Kidney epithelial cell (primary cell): ENCODE measurements around the gene ICOSLG. TPM values are rescaled to one million over a fixed set of nuclear protein-coding genes. Genes with fewer than 3 reads are reported as not detected.

Source experiments
- DNase-seq: peaks from one replicate; pipeline ENCODE4 v3.0.0-alpha.2; 2010; ENCODE audit warnings: low read depth
- H3K27me3 ChIP-seq: 2 replicates; pipeline ENCODE4 v1.6.0; 2011; ENCODE audit warnings: low read length; ENCODE audit not compliant: control insufficient read depth, insufficient read depth
- H3K36me3 ChIP-seq: 2 replicates; pipeline ENCODE4 v1.5.1; 2011; ENCODE audit warnings: low read length; ENCODE audit not compliant: control insufficient read depth, insufficient read depth
- H3K4me3 ChIP-seq: 2 replicates; pipeline ENCODE4 v1.5.1; 2011; ENCODE audit warnings: low read depth, mild to moderate bottlenecking, control low read depth, low read length
- total RNA-seq: library from RNA; depleted of rRNA; stranded (reverse); fragments of >200 nt; gene quantifications from 2 replicates; pipeline ENCODE4 v1.2.3, GENCODE V29; 2015
- TF ChIP-seq, protein P1 (sequence below): IDR thresholded peaks from 2 replicates; pipeline ENCODE4 v1.5.1; 2011; ENCODE audit warnings: mild to moderate bottlenecking, moderate library complexity, low read length, control low read depth, inconsistent platforms; ENCODE audit not compliant: insufficient read depth, poor library complexity, severe bottlenecking

ICOSLG gene
- total RNA-seq, 1 donor from 2014 or later: 1.6 TPM

DNA sequence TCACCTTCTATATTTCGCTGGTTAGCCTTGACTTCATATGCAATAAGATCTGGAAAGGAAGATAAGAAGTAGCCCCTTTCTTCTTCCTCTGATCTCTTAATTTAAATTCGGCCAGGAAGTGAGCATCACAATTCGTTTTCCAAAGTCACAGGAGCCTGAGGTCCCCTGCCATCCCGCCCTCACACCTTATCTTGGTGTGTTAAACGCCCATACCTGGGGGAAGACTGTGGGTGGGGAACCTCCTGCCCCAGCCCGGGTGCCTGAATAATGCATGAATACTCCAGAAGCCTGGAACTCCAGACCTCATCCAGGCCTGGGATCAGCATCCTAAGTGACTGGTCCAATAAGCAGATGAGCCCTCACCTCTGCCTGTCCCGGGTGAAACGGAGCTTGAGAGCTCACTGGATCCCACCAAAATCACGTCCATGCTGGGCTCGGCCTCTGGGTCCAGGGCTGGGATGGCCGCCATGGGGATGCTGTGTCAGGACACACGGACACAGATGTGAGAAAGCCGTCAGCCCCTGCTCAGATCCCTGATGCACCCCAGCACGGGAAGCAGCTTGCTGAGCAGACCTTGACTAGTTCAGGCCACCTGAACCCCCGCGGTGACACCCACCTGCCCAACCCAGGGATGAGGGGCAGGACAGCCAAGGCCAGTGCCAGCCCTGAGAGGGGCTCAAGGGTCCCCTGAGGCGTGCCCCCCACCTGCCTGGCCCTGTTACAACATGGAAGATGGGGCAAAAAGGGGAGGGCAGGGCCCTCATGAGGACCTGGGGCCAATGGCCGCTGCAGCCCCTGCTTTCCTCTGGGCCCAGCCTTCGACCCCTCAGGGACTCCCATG lies 20.3 kb upstream of the ICOSLG start:
- peaks cover 12% of the 10 kb centered on the region for H3K27me3 ChIP-seq
- no peak for DNase-seq
- TF ChIP-seq, protein P1, sequence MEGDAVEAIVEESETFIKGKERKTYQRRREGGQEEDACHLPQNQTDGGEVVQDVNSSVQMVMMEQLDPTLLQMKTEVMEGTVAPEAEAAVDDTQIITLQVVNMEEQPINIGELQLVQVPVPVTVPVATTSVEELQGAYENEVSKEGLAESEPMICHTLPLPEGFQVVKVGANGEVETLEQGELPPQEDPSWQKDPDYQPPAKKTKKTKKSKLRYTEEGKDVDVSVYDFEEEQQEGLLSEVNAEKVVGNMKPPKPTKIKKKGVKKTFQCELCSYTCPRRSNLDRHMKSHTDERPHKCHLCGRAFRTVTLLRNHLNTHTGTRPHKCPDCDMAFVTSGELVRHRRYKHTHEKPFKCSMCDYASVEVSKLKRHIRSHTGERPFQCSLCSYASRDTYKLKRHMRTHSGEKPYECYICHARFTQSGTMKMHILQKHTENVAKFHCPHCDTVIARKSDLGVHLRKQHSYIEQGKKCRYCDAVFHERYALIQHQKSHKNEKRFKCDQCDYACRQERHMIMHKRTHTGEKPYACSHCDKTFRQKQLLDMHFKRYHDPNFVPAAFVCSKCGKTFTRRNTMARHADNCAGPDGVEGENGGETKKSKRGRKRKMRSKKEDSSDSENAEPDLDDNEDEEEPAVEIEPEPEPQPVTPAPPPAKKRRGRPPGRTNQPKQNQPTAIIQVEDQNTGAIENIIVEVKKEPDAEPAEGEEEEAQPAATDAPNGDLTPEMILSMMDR: no peak

DNA sequence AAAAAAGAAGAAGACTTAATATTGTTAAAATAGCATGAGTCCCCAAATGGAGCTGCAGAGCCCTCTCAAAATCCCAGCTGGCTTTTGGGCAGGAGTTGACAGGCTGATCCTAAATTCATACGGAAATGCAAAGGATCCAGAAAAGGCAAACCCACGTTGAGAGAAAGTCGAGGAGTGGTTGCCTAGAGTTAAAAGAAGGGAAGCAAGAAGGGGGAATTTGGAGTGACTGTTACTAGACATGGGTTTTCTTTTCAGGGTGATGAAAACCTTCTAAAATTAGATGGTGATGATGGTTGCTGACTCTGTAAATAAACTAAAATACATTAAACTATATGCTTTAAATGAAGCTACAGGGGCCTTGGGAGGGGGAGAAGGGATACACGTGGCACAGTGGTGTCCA lies 19.3 kb upstream of the ICOSLG start:
- no peaks in the 10 kb centered on the region for H3K36me3 ChIP-seq
- TF ChIP-seq, protein P1: no peak
- DNase-seq: no peak
- H3K4me3 ChIP-seq: no peak overlapping the region
- H3K27me3 ChIP-seq: peaks cover 12% of the 10 kb centered on the region

More for the DNA sequence above, 20.3 kb upstream of the ICOSLG start:
- no peak overlapping the region for H3K4me3 ChIP-seq
- H3K36me3 ChIP-seq: no peaks in the 10 kb centered on the region

DNA sequence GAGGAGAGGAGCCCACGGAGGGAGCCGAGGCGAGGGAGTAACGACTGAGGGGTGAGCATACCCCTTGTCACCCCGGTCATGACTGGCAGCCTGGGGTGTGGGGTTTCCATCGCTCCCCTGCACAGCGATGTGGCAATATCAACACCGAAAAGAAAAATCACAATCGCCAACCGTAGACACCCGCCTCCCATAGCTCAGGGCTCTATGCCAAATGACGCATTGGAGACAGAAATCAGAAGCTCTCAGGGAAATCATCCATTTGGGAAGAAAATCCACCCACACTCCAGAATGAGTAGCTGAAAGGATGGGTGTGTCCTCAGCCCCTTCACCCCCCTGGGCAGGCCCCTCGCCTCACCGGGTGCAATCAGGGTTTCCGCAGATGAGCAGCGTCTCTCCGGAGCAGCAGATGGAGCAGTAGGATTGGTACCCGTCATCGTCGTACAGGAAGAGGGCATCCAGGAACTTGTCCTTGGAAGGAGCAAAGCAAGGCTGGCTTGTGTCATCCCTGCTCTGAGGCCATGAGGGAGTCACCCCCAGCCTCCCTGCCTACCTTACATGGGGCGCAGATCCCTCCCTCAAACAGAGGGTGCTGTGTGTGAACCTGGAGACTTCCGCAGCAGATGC lies 18.5 kb upstream of the ICOSLG start:
- Histone ChIP-seq H3K36me3 (no peaks in the 10 kb centered on the region), H3K27me3 (peaks cover 12% of the 10 kb centered on the region), H3K4me3 (no peak overlapping the region)
- DNase-seq: no peak
- TF ChIP-seq, protein P1: no peak

DNA sequence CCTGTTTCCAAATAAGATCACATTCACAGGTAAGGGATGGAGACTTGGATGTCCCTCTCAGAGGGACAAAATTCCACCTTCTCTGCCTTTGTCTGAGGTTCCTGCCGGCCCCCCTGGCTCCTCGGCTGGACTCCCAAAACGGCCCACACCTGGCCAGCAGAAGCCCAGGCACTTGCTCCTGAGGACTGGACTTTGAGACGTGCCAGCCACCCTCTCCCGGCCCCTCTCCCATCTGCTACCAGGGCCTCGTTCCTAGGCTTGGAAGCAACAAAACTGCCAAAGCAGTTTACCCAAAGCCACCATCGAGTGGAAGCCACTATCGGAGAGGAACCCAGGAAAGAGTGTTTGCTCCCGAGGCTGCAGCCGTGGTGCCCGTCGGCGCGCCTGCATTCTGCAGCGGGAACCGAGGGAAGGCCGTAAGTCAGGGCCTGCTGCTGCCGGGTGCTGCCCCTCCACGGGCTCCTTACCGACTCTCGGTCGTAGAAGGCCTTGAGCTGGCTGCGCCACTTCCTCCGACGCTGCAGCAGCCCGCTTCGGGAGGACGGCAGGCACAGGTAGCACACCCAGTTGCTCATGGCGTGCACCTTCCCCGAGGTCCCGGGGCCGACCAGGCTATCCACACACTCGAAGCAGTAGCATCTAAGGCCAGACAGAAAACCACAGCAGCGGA lies 17.4 kb upstream of the ICOSLG start:
- no peak for DNase-seq
- Histone ChIP-seq H3K4me3 (no peak overlapping the region), H3K27me3 (peaks cover 9% of the 10 kb centered on the region), H3K36me3 (no peaks in the 10 kb centered on the region)
- TF ChIP-seq, protein P1: no peak

DNA sequence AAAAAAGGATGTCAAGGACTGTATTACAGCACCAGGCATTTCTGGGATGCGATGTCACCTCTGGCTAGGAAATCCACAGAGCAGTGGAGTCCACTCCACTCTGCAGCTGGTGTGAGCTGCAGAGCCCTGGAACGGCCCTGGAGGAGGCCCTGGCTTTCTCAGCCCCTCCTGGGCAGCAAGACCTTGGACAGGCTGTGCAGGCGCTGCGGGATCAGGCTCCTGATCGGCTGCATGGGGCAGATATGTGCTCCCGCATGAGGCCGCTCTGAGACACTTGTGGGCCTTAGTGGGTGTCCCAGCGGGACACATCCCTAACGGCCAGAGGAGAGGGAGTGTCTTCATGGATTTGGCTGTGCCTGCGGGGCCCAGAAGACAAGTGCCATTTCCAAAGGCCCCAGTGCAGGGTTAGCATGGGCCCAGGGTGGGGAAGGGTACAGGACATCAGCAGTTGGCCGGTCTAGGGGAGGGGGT lies 14.8 kb upstream of the ICOSLG start:
- Histone ChIP-seq H3K36me3 (no peaks in the 10 kb centered on the region), H3K27me3 (peaks cover 2% of the 10 kb centered on the region), H3K4me3 (no peak overlapping the region)
- no peak for DNase-seq
- TF ChIP-seq, protein P1: no peak
